Aorta (tissue), 5 donors: ENCODE data around the gene MRPS5. TPM values are rescaled to one million over a fixed set of nuclear protein-coding genes. Genes with fewer than 3 reads are reported as not detected.
"Not testable (repeated sequence)": the region's sequence is repeated elsewhere in the genome, so short reads cannot be mapped to it uniquely, and the experiment has no call there.

ENCODE experiments used
- ATAC-seq: fragments of 200-7000 bp; cut with Tn5 transposase; one replicate; pipeline ENCODE4 v1.9.1; 2022; ENCODE audit warnings: moderate library complexity; ENCODE audit not compliant: low FRiP score
- DNase-seq, 2 donors: peaks; one replicate each; pipeline ENCODE4 v3.0.0-alpha.2; 2020
- H3K27ac ChIP-seq, 2 donors: one replicate each; pipeline ENCODE4 v1.5.1; 2013; ENCODE audit warnings: low read length in 2 of 2, mild to moderate bottlenecking in 2 of 2, moderate library complexity in 2 of 2, control low read depth in 1 of 2, inconsistent platforms in 1 of 2, low read depth in 1 of 2
- H3K27me3 ChIP-seq, 2 donors: one replicate each; pipeline ENCODE4 v1.6.1; 2013; ENCODE audit warnings: control low read depth in 1 of 2, low read length in 1 of 2, mild to moderate bottlenecking in 1 of 2, moderate library complexity in 1 of 2; ENCODE audit not compliant: insufficient read depth in 2 of 2, control insufficient read depth in 1 of 2
- H3K36me3 ChIP-seq, 2 donors: one replicate each; pipeline ENCODE4 v1.6.1; 2013; ENCODE audit warnings: control low read depth in 1 of 2, low read length in 1 of 2, mild to moderate bottlenecking in 1 of 2; ENCODE audit not compliant: insufficient read depth in 2 of 2, control insufficient read depth in 1 of 2
- H3K4me1 ChIP-seq, 2 donors: one replicate each; pipeline ENCODE4 v1.6.1; 2013; ENCODE audit warnings: low read length in 2 of 2, control low read depth in 1 of 2, mild to moderate bottlenecking in 1 of 2, moderate library complexity in 1 of 2; ENCODE audit not compliant: insufficient read depth in 2 of 2, control insufficient read depth in 1 of 2
- H3K4me3 ChIP-seq, 2 donors: one replicate each; pipeline ENCODE4 v1.5.1; 2013; ENCODE audit warnings: low read length in 2 of 2, control low read depth in 1 of 2, mild to moderate bottlenecking in 1 of 2
- H3K9me3 ChIP-seq: one replicate; pipeline ENCODE4 v1.6.1; 2013; ENCODE audit warnings: mild to moderate bottlenecking, low read length; ENCODE audit not compliant: control insufficient read depth
- WGBS, 2 donors: extraction: QIAGEN DNeasy Blood & Tissue Kit; methylation state at CpG; one replicate each; pipeline ENCODE4 v1.1.7; 2013; 5-methylcytosine and 5-hydroxymethylcytosine counted together
- intact Hi-C, 2 donors: fragments of 100-400 bp; cut with DNase I; formaldehyde crosslinking; loops; one replicate each; pipeline versions ENCODE4 v1.14.2 to v1.15.0; 2022
- polyA plus RNA-seq, 2 donors: library from polyadenylated mRNA; stranded (reverse); fragments of 200-250 nt; gene quantifications; one replicate each; pipeline ENCODE4 v1.2.3, GENCODE V29; 2013
- total RNA-seq, 2 donors: library from RNA; stranded (reverse); fragmentation: NEBNext Ultra II Directional; extraction: Animal tissue kit (Norgen Biotek cat#: 25700); gene quantifications; one replicate each; pipeline ENCODE4 v1.2.1, GENCODE V29; 2021
- donor health status: healthy with polysubstance abuse.
- donor health status: Bipolar disorder and iron deficiency.
- donor health status: DM: no; HTN: no; CAD: no.
- donor health status: DM: no; HTN: no; CAD: no.
- donor health status: DM: yes; HTN: yes; CAD: no.

Gene MRPS5
- total and polyA plus RNA-seq, 4 donors, result 31.2 to 57.1 (median 36.3) TPM

- Histone ChIP-seq H3K4me1 (no peaks in the 10 kb centered on the region), H3K27ac (no peak overlapping the region), H3K4me3 (no peak overlapping the region), H3K9me3 (no peaks in the 10 kb centered on the region), H3K27me3 (no peaks in the 10 kb centered on the region), H3K36me3 (no peaks in the 10 kb centered on the region)
- intact Hi-C loops, result no loop called here
- WGBS, 2 donors, result 62 to 69% methylated on average over 10 of the region's 10 CpGs
- no peak for DNase-seq
- ATAC-seq, result no peak
Measured at GRCh38 chr2:95041060-95041823, 80.4 kb downstream of the MRPS5 start.

- H3K9me3 ChIP-seq, result no peaks in the 10 kb centered on the region
- WGBS, 2 donors, result 65 to 66% methylated on average over 6 of the region's 6 CpGs
- no peaks in the 10 kb centered on the region for H3K36me3 ChIP-seq
- H3K4me1 ChIP-seq, result no peaks in the 10 kb centered on the region
- H3K4me3 ChIP-seq, result no peak overlapping the region
- intact Hi-C loops, result no loop called here
- DNase-seq (no peak), ATAC-seq (no peak)
- H3K27me3 ChIP-seq, result no peaks in the 10 kb centered on the region
- no peak overlapping the region for H3K27ac ChIP-seq
Measured at GRCh38 chr2:95040426-95040825, 81.2 kb downstream of the MRPS5 start.

- 84 to 85% methylated on average over 6 of the region's 6 CpGs for WGBS, 2 donors
- Histone ChIP-seq H3K4me1 (no peaks in the 10 kb centered on the region), H3K36me3 (no peaks in the 10 kb centered on the region), H3K27me3 (no peaks in the 10 kb centered on the region), H3K27ac (no peak overlapping the region), H3K4me3 (no peak overlapping the region), H3K9me3 (no peaks in the 10 kb centered on the region)
- DNase-seq, result no peak
- no peak for ATAC-seq
- intact Hi-C loops, result no loop called here
Measured at GRCh38 chr2:95039978-95040377, 81.6 kb downstream of the MRPS5 start.

- Histone ChIP-seq H3K36me3 (no peaks in the 10 kb centered on the region), H3K4me1 (no peaks in the 10 kb centered on the region), H3K27ac (no peak overlapping the region), H3K4me3 (no peak overlapping the region), H3K9me3 (no peaks in the 10 kb centered on the region), H3K27me3 (no peaks in the 10 kb centered on the region)
- intact Hi-C loops, result no loop called here
- ATAC-seq (no peak), DNase-seq (no peak)
- 85 to 91% methylated on average over 1 of the region's 1 CpG for WGBS, 2 donors
Measured at GRCh38 chr2:95039363-95039762, 82.2 kb downstream of the MRPS5 start.

- no peaks in the 10 kb centered on the region for H3K4me1 ChIP-seq
- no peak overlapping the region for H3K27ac ChIP-seq
- no peaks in the 10 kb centered on the region for H3K27me3 ChIP-seq
- H3K36me3 ChIP-seq, result no peaks in the 10 kb centered on the region
- intact Hi-C loops, result no loop called here
- no peak overlapping the region for H3K4me3 ChIP-seq
- WGBS, 2 donors, result 97 to 98% methylated on average over 3 to 4 of the region's 4 CpGs
- DNase-seq (no peak), ATAC-seq (no peak)
- no peaks in the 10 kb centered on the region for H3K9me3 ChIP-seq
Measured at GRCh38 chr2:95038635-95039298, 82.8 kb downstream of the MRPS5 start.

- not testable (repeated sequence) for H3K27ac ChIP-seq
Measured at GRCh38 chr2:95037841-95038585, 83.6 kb downstream of the MRPS5 start.

GRCh38 chr2:95037384-95037839 is 84.2 kb downstream of the MRPS5 start:
- intact Hi-C loops, result no loop called here
- no peaks in the 10 kb centered on the region for H3K36me3 ChIP-seq
- 90 to 92% methylated on average over 2 of the region's 2 CpGs for WGBS, 2 donors
- no peaks in the 10 kb centered on the region for H3K4me1 ChIP-seq
- H3K27me3 ChIP-seq, result no peaks in the 10 kb centered on the region
- no peak for DNase-seq
- no peak overlapping the region for H3K27ac ChIP-seq
- H3K9me3 ChIP-seq, result no peaks in the 10 kb centered on the region
- H3K4me3 ChIP-seq, result no peak overlapping the region
- ATAC-seq, result no peak

More at GRCh38 chr2:95037841-95038585, 83.6 kb downstream of the MRPS5 start:
- H3K9me3 ChIP-seq, H3K4me3 ChIP-seq, intact Hi-C loops, H3K36me3 ChIP-seq, ATAC-seq, H3K27me3 ChIP-seq, DNase-seq, H3K4me1 ChIP-seq: not testable (repeated sequence)
- WGBS, 2 donors, result 92% methylated on average over 3 of the region's 3 CpGs

GRCh38 chr2:95036596-95037383 is 84.8 kb downstream of the MRPS5 start:
- no peaks in the 10 kb centered on the region for H3K4me1 ChIP-seq
- H3K27ac ChIP-seq, result no peak overlapping the region
- no peaks in the 10 kb centered on the region for H3K27me3 ChIP-seq
- no peaks in the 10 kb centered on the region for H3K36me3 ChIP-seq
- 93% methylated on average over 3 of the region's 3 CpGs for WGBS, 2 donors
- intact Hi-C loops, result no loop called here
- DNase-seq (no peak), ATAC-seq (no peak)
- no peak overlapping the region for H3K4me3 ChIP-seq
- H3K9me3 ChIP-seq, result no peaks in the 10 kb centered on the region
